ENCODE measurements around the gene CDRT15. TPM values are rescaled to one million over a fixed set of nuclear protein-coding genes. Genes with fewer than 3 reads are reported as not detected.

CDRT15 gene
- total RNA-seq, 1 experiment from 2014 or later: not detected

- no peak overlapping the region for H4K5ac ChIP-seq (ENCODE audit: insufficient read length, low read depth, low read length)
- no peaks in the 10 kb centered on the region for H3K27me3 ChIP-seq (ENCODE audit: insufficient read depth, low read length)
- H3T11ph ChIP-seq (ENCODE audit: low read length): no peak overlapping the region
Measured at GRCh38 chr17:14206891-14207290, 29.8 kb downstream of the CDRT15 start.

More at GRCh38 chr17:14206891-14207290, 29.8 kb downstream of the CDRT15 start:
- WGBS (ENCODE audit: extremely low coverage, insufficient read length, low lambda C conversion rate): no CpG with 5 or more reads among the region's 29 CpGs
- H3K4me1 ChIP-seq (ENCODE audit: insufficient read depth, low read length): no peaks in the 10 kb centered on the region
- Mint-ChIP-seq H3K9me3 (peaks cover 12 to 14% of the 10 kb centered on the region in 2 experiments), H3K27ac (no peak overlapping the region), H3K27me3 (ENCODE audit: low read depth) (no peaks in the 10 kb centered on the region), H3K36me3 (ENCODE audit: insufficient read depth in 1 of 3, low read depth in 3 of 3) (peaks cover 18 to 28% (median 22%) of the 10 kb centered on the region in 3 experiments), H3K4me3 (no peak overlapping the region), H3K4me1 (peaks cover 2 to 7% of the 10 kb centered on the region in 2 experiments)
- no peak overlapping the region for H2BK120ac ChIP-seq (ENCODE audit: low read depth, low read length, poor library complexity, severe bottlenecking)
- H3K79me2 ChIP-seq (ENCODE audit: insufficient read depth, low read length): no peaks in the 10 kb centered on the region
- no peak overlapping the region for H2AK5ac ChIP-seq (ENCODE audit: insufficient read length, low read length)
- DNase-seq: peak; percentile 25
- no peak overlapping the region for H4K8ac ChIP-seq (replicated peaks; ENCODE audit: insufficient read length, low read depth, low read length)
- H2BK12ac ChIP-seq (ENCODE audit: insufficient read length, low read depth, low read length): no peak overlapping the region
- no peak for TF ChIP-seq CTCF (conservative IDR thresholded peaks at IDR 0.05)
- H3K4me2 ChIP-seq (ENCODE audit: insufficient read depth, insufficient read length, low read length): no peak overlapping the region
- no peak overlapping the region for H2BK5ac ChIP-seq (ENCODE audit: insufficient read length, low read length)
- no peak overlapping the region for H3K23ac ChIP-seq (ENCODE audit: insufficient read length, low read depth, low read length)
- H3K79me1 ChIP-seq (ENCODE audit: insufficient read depth, low read depth, low read length, poor library complexity, severe bottlenecking): no peaks in the 10 kb centered on the region
- H3K4ac ChIP-seq (ENCODE audit: low read depth, low read length): no peak overlapping the region
- no peak overlapping the region for H3K14ac ChIP-seq (ENCODE audit: insufficient read depth, low read length)
- peaks cover 6% of the 10 kb centered on the region for H3K9me3 ChIP-seq (ENCODE audit: control insufficient read depth, low read depth, low read length)
- no peak overlapping the region for H3K27ac ChIP-seq (ENCODE audit: insufficient read length, low read depth, low read length)
- no peak overlapping the region for H4K91ac ChIP-seq (ENCODE audit: insufficient read length, low read depth, low read length)
- no peaks in the 10 kb centered on the region for H4K20me1 ChIP-seq (ENCODE audit: control insufficient read depth, insufficient read depth, insufficient read length)
- H2BK20ac ChIP-seq (ENCODE audit: low read depth, low read length, poor library complexity, severe bottlenecking): no peak overlapping the region
- H3K23me2 ChIP-seq (ENCODE audit: insufficient read length, low read depth, low read length, poor library complexity, severe bottlenecking): no peaks in the 10 kb centered on the region
- H3K9ac ChIP-seq (ENCODE audit: extremely low read depth, insufficient read length, low read length): no peak overlapping the region
- H3K18ac ChIP-seq (ENCODE audit: insufficient read length, low read depth, low read length): no peak overlapping the region
- H2BK15ac ChIP-seq (ENCODE audit: low read depth, low read length): no peak overlapping the region
- H3K56ac ChIP-seq (ENCODE audit: insufficient read length, low read depth, low read length): no peak overlapping the region
- H2AFZ ChIP-seq (ENCODE audit: low read length): no peak overlapping the region

All from H9 (cell line).